ENCODE data around the gene OBSCN. TPM values are rescaled to one million over a fixed set of nuclear protein-coding genes. Genes with fewer than 3 reads are reported as not detected.

The OBSCN gene
- total and polyA plus RNA-seq, 2 of the 4 experiments (the other 2 are of a cell fraction), result 4.1 to 9.5 TPM

DNA sequence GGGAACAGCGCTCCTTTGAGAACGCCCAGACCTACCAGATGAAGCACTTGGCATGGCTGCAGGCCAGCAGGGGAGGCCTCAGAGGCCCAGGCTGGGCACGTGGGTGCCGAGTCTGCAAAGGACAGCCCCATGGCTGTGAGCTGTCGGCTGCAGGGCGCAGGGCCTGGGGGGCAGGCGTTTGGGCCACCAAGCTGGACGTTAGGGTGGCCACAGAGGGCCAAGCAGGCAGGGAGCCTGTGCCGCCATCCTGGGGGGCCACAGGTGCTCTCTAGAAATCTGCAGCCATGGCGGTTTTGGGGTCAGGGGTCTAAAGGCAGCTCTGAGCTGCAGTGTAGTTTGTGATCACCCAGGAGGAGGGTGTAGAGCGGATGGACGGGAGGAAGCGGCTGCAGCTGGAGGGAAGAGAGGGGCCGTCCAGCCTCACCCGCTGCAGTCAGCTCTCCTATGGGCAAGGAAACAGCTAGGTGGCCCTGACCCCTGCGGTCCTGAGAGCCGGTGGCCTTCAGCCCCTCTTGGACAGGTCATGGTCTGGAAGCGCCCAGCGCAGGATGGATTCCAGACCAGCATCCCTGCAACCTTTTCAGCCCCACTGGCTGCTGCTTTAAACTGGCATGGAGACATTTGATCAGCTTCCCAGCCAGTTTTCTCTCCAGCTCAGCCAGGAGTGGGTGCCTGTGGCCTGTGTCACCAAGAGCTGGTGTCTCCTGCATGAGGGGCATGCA lies 31.2 kb upstream of the OBSCN start:
- Histone ChIP-seq H4K20me1 (ENCODE audit: insufficient read depth, low read length) (peaks cover 11% of the 10 kb centered on the region), H3K27ac (ENCODE audit: insufficient read depth, low read length) (no peak overlapping the region), H4K91ac (ENCODE audit: insufficient read depth, low read depth, low read length) (no peak overlapping the region), H2BK20ac (ENCODE audit: low read depth, low read length) (no peak overlapping the region), H3K36me3 (ENCODE audit: control insufficient read depth, insufficient read depth, low read length) (0 out of 2 replicates have a peak, but pooled peaks cover 4% of the 10 kb centered on the region), H3K9me1 (ENCODE audit: insufficient read depth, low read length) (peaks cover 15% of the 10 kb centered on the region), H2BK15ac (ENCODE audit: low read depth, low read length) (no peak overlapping the region), H4K8ac (ENCODE audit: low read depth in 2 of 2, low read length in 2 of 2) (no peak overlapping the region), H2AK9ac (replicated peaks; ENCODE audit: low read depth, low read length, poor library complexity) (peak overlapping the region; percentile 0), H3K14ac (replicated peaks; ENCODE audit: low read depth, low read length) (no peak overlapping the region), H3K18ac (ENCODE audit: low read depth, low read length) (no peak overlapping the region), H2BK5ac (ENCODE audit: low read depth, low read length, poor library complexity, severe bottlenecking) (no peak overlapping the region), H3K9ac (ENCODE audit: low read depth, low read length) (no peak overlapping the region), H2AK5ac (ENCODE audit: low read depth, low read length) (no peak overlapping the region), H3K9me3 (ENCODE audit: control insufficient read depth, insufficient read depth, low read length) (peaks cover 2% of the 10 kb centered on the region; the same call in 1 of the 2 replicates), H3K4ac (ENCODE audit: low read depth, low read length) (peak overlapping the region; percentile 26; the same call in 1 of the 2 replicates), H4K5ac (ENCODE audit: low read depth, low read length) (no peak overlapping the region), H3K23ac (ENCODE audit: low read depth, low read length) (no peak overlapping the region), H2AFZ (replicated peaks; ENCODE audit: low read length, poor library complexity) (no peak overlapping the region), H3K4me2 (ENCODE audit: low read depth, low read length) (no peak overlapping the region), H3K79me1 (ENCODE audit: low read depth in 1 of 2, low read length in 2 of 2) (peaks cover 6 to 49% of the 10 kb centered on the region in 2 experiments), H3K4me3 (ENCODE audit: insufficient read depth, low read depth, low read length) (no peak overlapping the region), H2BK120ac (ENCODE audit: low read depth, low read length) (no peak overlapping the region), H3K4me1 (ENCODE audit: control insufficient read depth, insufficient read depth, low read length) (peaks cover 11% of the 10 kb centered on the region), H3K56ac (ENCODE audit: extremely low read depth, insufficient read depth, low read length) (no peak overlapping the region), H3K27me3 (ENCODE audit: control insufficient read depth, insufficient read depth, low read length) (no peaks in the 10 kb centered on the region)
- TF ChIP-seq FOS (IDR thresholded peaks at IDR 0.05; ENCODE audit: low read depth, low read length) (no peak), RCOR1 (IDR thresholded peaks at IDR 0.05; ENCODE audit: insufficient replicate concordance, low read length) (no peak), MAZ (IDR thresholded peaks at IDR 0.05; ENCODE audit: borderline replicate concordance, low read depth, low read length) (no peak), CHD1 (IDR thresholded peaks at IDR 0.05; ENCODE audit: low read depth, low read length) (no peak), NFE2L2 (IDR thresholded peaks at IDR 0.05; ENCODE audit: low read depth, low read length) (no peak)
- TF ChIP-seq, protein P1, sequence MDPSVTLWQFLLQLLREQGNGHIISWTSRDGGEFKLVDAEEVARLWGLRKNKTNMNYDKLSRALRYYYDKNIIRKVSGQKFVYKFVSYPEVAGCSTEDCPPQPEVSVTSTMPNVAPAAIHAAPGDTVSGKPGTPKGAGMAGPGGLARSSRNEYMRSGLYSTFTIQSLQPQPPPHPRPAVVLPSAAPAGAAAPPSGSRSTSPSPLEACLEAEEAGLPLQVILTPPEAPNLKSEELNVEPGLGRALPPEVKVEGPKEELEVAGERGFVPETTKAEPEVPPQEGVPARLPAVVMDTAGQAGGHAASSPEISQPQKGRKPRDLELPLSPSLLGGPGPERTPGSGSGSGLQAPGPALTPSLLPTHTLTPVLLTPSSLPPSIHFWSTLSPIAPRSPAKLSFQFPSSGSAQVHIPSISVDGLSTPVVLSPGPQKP (IDR thresholded peaks at IDR 0.05; ENCODE audit: borderline replicate concordance, low read depth, low read length), result no peak
- in situ Hi-C loops (cut with MboI; ENCODE audit: low sequenced_read_pairs) (no loop called here), dilution Hi-C loops (cut with HindIII; ENCODE audit: low sequenced_read_pairs, unreplicated experiment) (no loop called here), intact Hi-C loops (cut with micrococcal nuclease) (no loop called here)
- CTCF ChIA-PET, result interaction anchor here (0.9 kb wide), 1 partner anchor 12 kb away, joined by 3 read pairs; no protein-coding TSS in a partner anchor
- no TSS peak for BruUV-seq (replicated peaks)
- WGBS, 2 experiments (ENCODE audit: extremely low coverage in 2 of 2, insufficient read length in 1 of 2), result 89% methylated on average over 5 of the region's 19 CpGs; no CpG with 5 or more reads in 1 of the 2 experiments
- ATAC-seq (ENCODE audit: low read depth), result no peak
- POLR2A ChIA-PET (ENCODE audit: unreplicated experiment), result interaction anchor here (0.6 to 1.3 kb wide), 2 partner anchors 11 to 229 kb away, joined by 3 read pairs; partner anchors contain the start of gene IBA57
- DNase-seq, result no peak
